OCI-LY1 (cell line): Measurements from ENCODE around the gene DENND1A.

Source experiments
- EZH2 ChIP-seq: fragments of 200-600 bp; sonication (generic), shearing (Covaris generic); IDR thresholded peaks from 2 replicates; pipeline ENCODE4 v1.8.0; 2017; ENCODE audit warnings: borderline replicate concordance, mixed run types, mild to moderate bottlenecking, antibody characterized with exemption, low read length, moderate library complexity, mixed read lengths
- TF ChIP-seq, protein P1 (sequence below): fragments of 200-600 bp; sonication (generic), shearing (Covaris generic); IDR thresholded peaks from 2 replicates; pipeline ENCODE4 v1.5.1; 2017; ENCODE audit warnings: mild to moderate bottlenecking, antibody characterized with exemption, low read length, moderate library complexity, mixed read lengths

DNA sequence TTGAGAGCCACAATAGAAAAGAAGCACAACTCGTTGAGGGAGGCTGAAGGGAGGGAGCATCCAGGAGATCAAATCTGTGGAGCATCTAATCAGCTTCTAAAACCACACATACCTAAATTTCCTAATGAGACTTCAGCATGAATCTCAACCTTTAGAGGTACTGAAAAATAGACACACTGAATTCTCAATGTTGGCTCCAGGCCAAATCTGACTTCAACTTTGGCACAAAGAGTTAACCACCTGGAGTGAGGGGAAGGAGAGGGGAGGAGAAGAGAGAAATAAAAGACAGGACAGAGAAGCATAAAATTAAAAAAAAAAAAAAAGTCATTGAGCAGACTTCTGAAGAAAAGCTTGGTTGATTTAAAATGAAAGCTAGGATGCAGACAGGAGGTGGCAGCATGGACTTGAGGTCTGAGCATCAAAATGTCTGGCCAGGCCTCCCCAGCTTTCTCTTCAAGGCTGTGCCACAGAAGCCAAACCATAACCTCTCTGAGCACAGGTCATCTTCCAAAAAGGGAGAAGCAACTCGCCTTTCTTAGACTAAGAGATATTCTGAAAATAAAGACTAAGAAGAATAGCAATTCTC lies 205.6 kb downstream of the DENND1A start:
- TF ChIP-seq, protein P1, sequence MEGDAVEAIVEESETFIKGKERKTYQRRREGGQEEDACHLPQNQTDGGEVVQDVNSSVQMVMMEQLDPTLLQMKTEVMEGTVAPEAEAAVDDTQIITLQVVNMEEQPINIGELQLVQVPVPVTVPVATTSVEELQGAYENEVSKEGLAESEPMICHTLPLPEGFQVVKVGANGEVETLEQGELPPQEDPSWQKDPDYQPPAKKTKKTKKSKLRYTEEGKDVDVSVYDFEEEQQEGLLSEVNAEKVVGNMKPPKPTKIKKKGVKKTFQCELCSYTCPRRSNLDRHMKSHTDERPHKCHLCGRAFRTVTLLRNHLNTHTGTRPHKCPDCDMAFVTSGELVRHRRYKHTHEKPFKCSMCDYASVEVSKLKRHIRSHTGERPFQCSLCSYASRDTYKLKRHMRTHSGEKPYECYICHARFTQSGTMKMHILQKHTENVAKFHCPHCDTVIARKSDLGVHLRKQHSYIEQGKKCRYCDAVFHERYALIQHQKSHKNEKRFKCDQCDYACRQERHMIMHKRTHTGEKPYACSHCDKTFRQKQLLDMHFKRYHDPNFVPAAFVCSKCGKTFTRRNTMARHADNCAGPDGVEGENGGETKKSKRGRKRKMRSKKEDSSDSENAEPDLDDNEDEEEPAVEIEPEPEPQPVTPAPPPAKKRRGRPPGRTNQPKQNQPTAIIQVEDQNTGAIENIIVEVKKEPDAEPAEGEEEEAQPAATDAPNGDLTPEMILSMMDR: peak; percentile 27; the same call in 1 of the 2 replicates
- TF ChIP-seq EZH2: no peak
